Mesenchymal stem cell (in vitro differentiated cells and primary cell): ENCODE results near the gene METTL13.

Experiments used
- DNase-seq: peaks from one replicate; pipeline ENCODE4 v3.0.0-alpha.2; 2013
- H2AFZ ChIP-seq: one replicate; pipeline ENCODE4 v1.6.1; 2013; ENCODE audit warnings: low read depth, mild to moderate bottlenecking, control low read depth, inconsistent platforms, low read length, moderate library complexity
- H2AK5ac ChIP-seq: 2 replicates; pipeline ENCODE4 v1.6.1; 2013; ENCODE audit warnings: low read length, moderate library complexity, mild to moderate bottlenecking, inconsistent platforms; ENCODE audit not compliant: severe bottlenecking
- H2BK120ac ChIP-seq: one replicate; pipeline ENCODE4 v1.6.1; 2013; ENCODE audit warnings: low read depth, mild to moderate bottlenecking, inconsistent platforms, low read length, moderate library complexity
- H2BK12ac ChIP-seq, 2 experiments: one replicate each; pipeline ENCODE4 v1.6.1; 2013; ENCODE audit warnings: inconsistent platforms in 2 of 2, low read length in 2 of 2, mild to moderate bottlenecking in 2 of 2, moderate library complexity in 2 of 2, control low read depth in 1 of 2
- H2BK15ac ChIP-seq: one replicate; pipeline ENCODE4 v1.6.1; 2013; ENCODE audit warnings: mild to moderate bottlenecking, low read depth, inconsistent platforms; ENCODE audit not compliant: poor library complexity, severe bottlenecking
- H2BK5ac ChIP-seq: 2 replicates; pipeline ENCODE4 v1.6.1; 2013; ENCODE audit warnings: low read depth, mild to moderate bottlenecking, low read length, control low read depth, inconsistent platforms; ENCODE audit not compliant: poor library complexity, severe bottlenecking
- H3K14ac ChIP-seq, 2 experiments: one replicate each; pipeline ENCODE4 v1.6.1; 2013; ENCODE audit warnings: inconsistent platforms in 2 of 2, low read length in 2 of 2, control low read depth in 1 of 2, mild to moderate bottlenecking in 1 of 2, moderate library complexity in 1 of 2
- H3K18ac ChIP-seq, 2 experiments: one replicate each; pipeline ENCODE4 v1.6.1; 2013; ENCODE audit warnings: inconsistent platforms in 2 of 2, low read length in 2 of 2, control low read depth in 1 of 2, low read depth in 1 of 2, mild to moderate bottlenecking in 1 of 2
- H3K23ac ChIP-seq, 2 experiments: one replicate each; pipeline ENCODE4 v1.6.1; 2013; ENCODE audit warnings: inconsistent platforms in 2 of 2, low read length in 2 of 2, mild to moderate bottlenecking in 2 of 2, moderate library complexity in 2 of 2, control low read depth in 1 of 2
- H3K27ac ChIP-seq: 2 replicates; pipeline ENCODE4 v1.5.1; 2013; ENCODE audit warnings: mild to moderate bottlenecking, moderate library complexity, low read length, control low read depth, inconsistent platforms; ENCODE audit not compliant: poor library complexity, severe bottlenecking
- H3K27me3 ChIP-seq, 2 experiments: 2 replicates each; pipeline versions ENCODE4 v1.6.1 to v1.7.0; 2013; ENCODE audit warnings: low read length in 2 of 2, mild to moderate bottlenecking in 2 of 2, moderate library complexity in 2 of 2, control low read depth in 1 of 2, inconsistent platforms in 1 of 2; ENCODE audit not compliant: control insufficient read depth in 1 of 2, insufficient read depth in 1 of 2
- H3K36me3 ChIP-seq, 2 experiments: 2 replicates each; pipeline versions ENCODE4 v1.6.1 to v1.7.0; 2013; ENCODE audit warnings: low read length in 2 of 2, control low read depth in 1 of 2, inconsistent platforms in 1 of 2, low read depth in 1 of 2, mild to moderate bottlenecking in 1 of 2; ENCODE audit not compliant: insufficient read depth in 2 of 2, control insufficient read depth in 1 of 2
- H3K4ac ChIP-seq, 2 experiments: one replicate each; pipeline ENCODE4 v1.6.1; 2013; ENCODE audit warnings: inconsistent platforms in 2 of 2, low read length in 2 of 2, mild to moderate bottlenecking in 2 of 2, moderate library complexity in 2 of 2, control low read depth in 1 of 2, low read depth in 1 of 2
- H3K4me1 ChIP-seq: 2 replicates; pipeline ENCODE4 v1.6.1; 2013; ENCODE audit warnings: low read depth, low read length, control low read depth; ENCODE audit not compliant: control insufficient read depth, insufficient read depth
- H3K4me2 ChIP-seq: 2 replicates; pipeline ENCODE4 v1.6.1; 2013; ENCODE audit warnings: low read length, mild to moderate bottlenecking, inconsistent platforms; ENCODE audit not compliant: poor library complexity, severe bottlenecking
- H3K4me3 ChIP-seq, 2 experiments: 2 replicates each; pipeline versions ENCODE4 v1.5.1 to v1.7.0; 2013; ENCODE audit warnings: low read length in 2 of 2, mild to moderate bottlenecking in 2 of 2, control low read depth in 1 of 2, low read depth in 1 of 2; ENCODE audit not compliant: insufficient read depth in 1 of 2
- H3K79me1 ChIP-seq: replicated peaks from 2 replicates; pipeline ENCODE4 v1.6.1; 2013; ENCODE audit warnings: mild to moderate bottlenecking, control low read depth, low read length, inconsistent platforms; ENCODE audit not compliant: poor library complexity, severe bottlenecking
- H3K9ac ChIP-seq: 2 replicates; pipeline ENCODE4 v1.7.0; 2013; ENCODE audit warnings: mild to moderate bottlenecking, low read length, moderate library complexity
- H3K9me3 ChIP-seq: 2 replicates; pipeline ENCODE4 v1.7.0; 2013; ENCODE audit warnings: mild to moderate bottlenecking, low read length; ENCODE audit not compliant: control insufficient read depth
- H4K8ac ChIP-seq: one replicate; pipeline ENCODE4 v1.6.1; 2013; ENCODE audit warnings: inconsistent platforms, mild to moderate bottlenecking, low read length, moderate library complexity
- H4K91ac ChIP-seq: one replicate; pipeline ENCODE4 v1.6.1; 2013; ENCODE audit warnings: mild to moderate bottlenecking, low read length, inconsistent platforms
- WGBS: methylation state at CpG from one replicate; pipeline ENCODE4 v1.1.7; 2013; ENCODE audit warnings: mixed read lengths; 5-methylcytosine and 5-hydroxymethylcytosine counted together

The METTL13 gene

GRCh38 chr1:171739656-171740055, 41.8 kb upstream of the METTL13 start:
- H2BK5ac ChIP-seq: no peak overlapping the region
- no peak overlapping the region for H2BK12ac ChIP-seq

GRCh38 chr1:171740356-171740863, 41.0 kb upstream of the METTL13 start:
- H2BK15ac ChIP-seq: no peak overlapping the region
- H3K4ac ChIP-seq: no peak overlapping the region
- H3K79me1 ChIP-seq: peaks cover 21% of the 10 kb centered on the region
- no peaks in the 10 kb centered on the region for H3K27me3 ChIP-seq
- H4K8ac ChIP-seq: no peak overlapping the region
- H3K18ac ChIP-seq: no peak overlapping the region
- peak overlapping the region; percentile 100 for H3K9ac ChIP-seq
- H3K4me3 ChIP-seq: peak overlapping the region in 1 of 2 experiments; percentile 89
- H2BK120ac ChIP-seq: no peak overlapping the region
- H3K4me1 ChIP-seq: peaks cover 2% of the 10 kb centered on the region
- no peak overlapping the region for H2BK12ac ChIP-seq
- H3K27ac ChIP-seq: peak overlapping the region; percentile 30
- H3K14ac ChIP-seq: no peak overlapping the region
- H4K91ac ChIP-seq: no peak overlapping the region
- H3K36me3 ChIP-seq: peaks cover 9 to 30% of the 10 kb centered on the region in 2 experiments
- WGBS: 77% methylated on average over 2 of the region's 2 CpGs
- peak; percentile 17 for DNase-seq
- H3K23ac ChIP-seq: no peak overlapping the region
- no peak overlapping the region for H3K4me2 ChIP-seq
- no peak overlapping the region for H2AFZ ChIP-seq
- H2AK5ac ChIP-seq: no peak overlapping the region
- no peaks in the 10 kb centered on the region for H3K9me3 ChIP-seq
- no peak overlapping the region for H2BK5ac ChIP-seq

More at GRCh38 chr1:171739656-171740055, 41.8 kb upstream of the METTL13 start:
- H3K4ac ChIP-seq: no peak overlapping the region
- 86% methylated on average over 1 of the region's 2 CpGs for WGBS
- no peak overlapping the region for H3K4me2 ChIP-seq
- peaks cover 2% of the 10 kb centered on the region for H3K4me1 ChIP-seq
- peak overlapping the region in 1 of 2 experiments; percentile 54 for H3K23ac ChIP-seq
- peaks cover 9 to 36% of the 10 kb centered on the region in 2 experiments for H3K36me3 ChIP-seq
- no peak overlapping the region for H3K14ac ChIP-seq
- peak overlapping the region in 1 of 2 experiments; percentile 89 for H3K4me3 ChIP-seq
- H3K18ac ChIP-seq: no peak overlapping the region
- peak overlapping the region; percentile 100 for H3K9ac ChIP-seq
- no peak overlapping the region for H2BK15ac ChIP-seq
- H3K27ac ChIP-seq: peak overlapping the region; percentile 30
- no peak overlapping the region for H2BK120ac ChIP-seq
- no peak overlapping the region for H2AK5ac ChIP-seq
- no peak overlapping the region for H4K91ac ChIP-seq
- no peaks in the 10 kb centered on the region for H3K9me3 ChIP-seq
- peaks cover 21% of the 10 kb centered on the region for H3K79me1 ChIP-seq
- no peak overlapping the region for H2AFZ ChIP-seq
- DNase-seq: peak; percentile 20
- H4K8ac ChIP-seq: no peak overlapping the region
- no peaks in the 10 kb centered on the region for H3K27me3 ChIP-seq

DNA sequence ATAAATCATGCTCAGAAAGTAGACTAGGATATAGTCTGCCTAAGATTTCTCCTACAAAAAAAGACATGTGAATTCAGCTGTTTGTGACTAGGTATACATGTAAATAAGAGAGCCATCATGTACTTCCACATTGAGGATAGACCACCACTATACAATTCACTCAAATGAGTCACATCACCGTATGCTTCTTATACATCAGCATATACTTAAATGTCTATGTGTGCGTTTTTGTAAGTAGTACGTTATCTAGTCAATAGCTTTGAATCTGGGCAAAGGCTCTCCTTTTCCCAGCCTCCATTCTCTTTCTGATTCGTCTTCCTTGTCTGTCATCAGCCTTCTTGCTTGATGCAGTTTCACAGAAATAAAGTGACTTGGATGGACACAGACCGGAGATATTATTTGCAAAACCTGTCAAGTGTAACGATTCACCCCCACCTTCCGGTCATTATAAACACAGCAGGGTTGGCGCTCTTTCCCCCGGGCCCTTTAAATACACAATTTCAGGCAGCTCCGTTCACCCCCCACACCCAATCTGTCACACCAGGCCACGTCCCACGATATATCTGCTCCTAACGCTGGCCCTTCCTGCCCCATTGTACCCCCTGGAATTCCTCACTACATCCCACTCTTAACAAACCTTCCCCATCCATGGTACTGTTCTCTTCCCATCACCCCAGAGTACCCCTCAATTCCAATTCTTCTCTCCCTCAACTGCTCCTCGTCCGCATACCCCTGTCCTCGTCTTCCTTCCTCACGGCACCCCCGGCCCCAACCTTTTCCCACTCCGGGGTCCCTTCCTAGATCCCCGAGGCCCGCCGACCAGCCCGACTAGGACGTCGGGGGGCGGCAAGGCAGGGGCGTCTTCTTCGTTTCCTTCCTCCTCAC, 40.2 kb upstream of the METTL13 start:
- Histone ChIP-seq H3K4me2 (peak overlapping the region; percentile 66), H3K9ac (peak overlapping the region; percentile 100), H2BK120ac (peak overlapping the region; percentile 90), H3K4me3 (peak overlapping the region; percentile 82 to 89), H4K91ac (no peak overlapping the region), H2AFZ (peak overlapping the region; percentile 96), H3K36me3 (peaks cover 3 to 22% of the 10 kb centered on the region in 2 experiments), H3K79me1 (peaks cover 19% of the 10 kb centered on the region), H3K9me3 (no peaks in the 10 kb centered on the region), H3K27ac (peak overlapping the region; percentile 75), H3K4me1 (peaks cover 2% of the 10 kb centered on the region), H3K4ac (peak overlapping the region; percentile 35 to 88), H3K14ac (peak overlapping the region in 1 of 2 experiments; percentile 90), H2AK5ac (no peak overlapping the region), H3K27me3 (no peaks in the 10 kb centered on the region), H2BK5ac (peak overlapping the region; percentile 71), H3K18ac (peak overlapping the region; percentile 67 to 90), H2BK15ac (peak overlapping the region; percentile 98), H4K8ac (peak overlapping the region; percentile 77), H2BK12ac (no peak overlapping the region), H3K23ac (peak overlapping the region in 1 of 2 experiments; percentile 46)
- peak; percentile 52 for DNase-seq
- WGBS: under 1% methylated on average over 16 of the region's 28 CpGs
